ENCODE data around the gene KRTAP6-3.

The KRTAP6-3 gene

GRCh38 chr21:30592140-30592539 lies at the start of gene KRTAP6-3:
Gene KRTAP6-3 (plus strand): TSS chr21:30592440. CDS start chr21:30592446, 6 bp downstream.
- no peak for DNase-seq

GRCh38 chr21:30552782-30553181 lies 39.5 kb upstream of the KRTAP6-3 start:
- no peak for DNase-seq

GRCh38 chr21:30555095-30555494 lies 37.1 kb upstream of the KRTAP6-3 start:
- DNase-seq, result no peak

- no peak for DNase-seq
These were observed 30.9 kb upstream of the KRTAP6-3 start, which contains the start of gene KRTAP19-7 for GRCh38 chr21:30561264-30561895. Gene KRTAP19-7 (minus strand): TSS chr21:30561314. CDS start chr21:30561289, 25 bp downstream.

GRCh38 chr21:30561957-30562356 lies 30.3 kb upstream of the KRTAP6-3 start:
- DNase-seq, result no peak

GRCh38 chr21:30563072-30563471 lies 29.2 kb upstream of the KRTAP6-3 start:
- no peak for DNase-seq

- no peak for DNase-seq
These were observed 28.6 kb upstream of the KRTAP6-3 start for GRCh38 chr21:30563630-30564029.

- no peak for DNase-seq
These were observed 24.6 kb upstream of the KRTAP6-3 start for GRCh38 chr21:30567617-30568016.

GRCh38 chr21:30577766-30578165 lies 14.5 kb upstream of the KRTAP6-3 start:
- DNase-seq, result no peak

- DNase-seq, result no peak
These were observed 12.9 kb upstream of the KRTAP6-3 start for GRCh38 chr21:30579346-30579745.

GRCh38 chr21:30580132-30580531 lies 12.1 kb upstream of the KRTAP6-3 start:
- DNase-seq, result no peak

- DNase-seq, result no peak
These were observed 9.4 kb upstream of the KRTAP6-3 start for GRCh38 chr21:30582870-30583269.

- DNase-seq, result no peak
These were observed 1.9 kb upstream of the KRTAP6-3 start, which contains the start of gene KRTAP22-2 for GRCh38 chr21:30590297-30590696. Gene KRTAP22-2 (minus strand): TSS chr21:30590397.

- DNase-seq, result no peak
These were observed 6.6 kb downstream of the KRTAP6-3 start, which contains the start of gene KRTAP6-2 for GRCh38 chr21:30598802-30599201. Gene KRTAP6-2 (minus strand): TSS chr21:30598902. CDS start chr21:30598874, 28 bp downstream.

- no peak for DNase-seq
These were observed 8.5 kb downstream of the KRTAP6-3 start, which contains the start of gene KRTAP22-1 for GRCh38 chr21:30600787-30601186. Gene KRTAP22-1 (plus strand): TSS chr21:30601087.

- DNase-seq, result no peak
These were observed 13.7 kb downstream of the KRTAP6-3 start for GRCh38 chr21:30605968-30606367.

GRCh38 chr21:30612132-30612531 lies 19.9 kb downstream of the KRTAP6-3 start:
- DNase-seq, result no peak

GRCh38 chr21:30613836-30614235 lies 21.6 kb downstream of the KRTAP6-3 start, which contains the start of gene KRTAP6-1:
Gene KRTAP6-1 (minus strand): TSS chr21:30613930. CDS start chr21:30613904, 26 bp downstream.
- DNase-seq, result no peak

GRCh38 chr21:30615199-30615598 lies 23.0 kb downstream of the KRTAP6-3 start:
- no peak for DNase-seq

GRCh38 chr21:30616125-30616524 lies 23.9 kb downstream of the KRTAP6-3 start, which contains the start of gene KRTAP20-1:
Gene KRTAP20-1 (plus strand): TSS chr21:30616425. CDS start chr21:30616455, 30 bp downstream.
- no peak for DNase-seq

- DNase-seq, result no peak
These were observed 27.8 kb downstream of the KRTAP6-3 start for GRCh38 chr21:30620080-30620479.

- DNase-seq, result no peak
These were observed 28.3 kb downstream of the KRTAP6-3 start, which contains the start of gene KRTAP20-4 for GRCh38 chr21:30620522-30620921. Gene KRTAP20-4 (plus strand): TSS chr21:30620627.

GRCh38 chr21:30623362-30623761 lies 31.1 kb downstream of the KRTAP6-3 start:
- no peak for DNase-seq

- no peak for DNase-seq
These were observed 33.4 kb downstream of the KRTAP6-3 start for GRCh38 chr21:30625449-30626165.
